HepG2 (cell line): ENCODE results near the gene CAPRIN2. TPM values are rescaled to one million over a fixed set of nuclear protein-coding genes. Genes with fewer than 3 reads are reported as not detected.

Experiments
- ADNP ChIP-seq: sonication (generic); formaldehyde crosslinking; IDR thresholded peaks from 2 replicates; pipeline ENCODE4 v1.4.0; 2020; ENCODE audit warnings: missing genetic modification reagents
- DPF2 ChIP-seq: sonication (generic); formaldehyde crosslinking; IDR thresholded peaks from 2 replicates; pipeline ENCODE4 v1.4.0; 2020; ENCODE audit warnings: mild to moderate bottlenecking, low read depth, missing genetic modification reagents, borderline replicate concordance
- ERF ChIP-seq: IDR thresholded peaks from 2 replicates; pipeline ENCODE4 v1.6.1; 2018; ENCODE audit warnings: missing biosample characterization, missing genetic modification reagents
- FOSL2 ChIP-seq: sonication (generic); formaldehyde crosslinking; IDR thresholded peaks from 2 replicates; pipeline ENCODE4 v1.4.0; 2020; ENCODE audit warnings: missing genetic modification reagents
- HOXA5 ChIP-seq: sonication (generic); formaldehyde crosslinking; IDR thresholded peaks from 2 replicates; pipeline ENCODE4 v1.4.0; 2020; ENCODE audit warnings: missing genetic modification reagents
- MIXL1 ChIP-seq: IDR thresholded peaks from 2 replicates; pipeline ENCODE4 v1.6.1; 2016
- NFE2L1 ChIP-seq: sonication (generic); formaldehyde crosslinking; IDR thresholded peaks from 2 replicates; pipeline ENCODE4 v1.4.0; 2020; ENCODE audit warnings: missing genetic modification reagents, mild to moderate bottlenecking, borderline replicate concordance
- PAXIP1 ChIP-seq: sonication (generic); formaldehyde crosslinking; conservative IDR thresholded peaks from 2 replicates; pipeline ENCODE4 v1.4.0; 2020; ENCODE audit warnings: mild to moderate bottlenecking, missing genetic modification reagents, moderate library complexity
- RBM39 ChIP-seq: fragments of 200-400 bp; formaldehyde crosslinking; IDR thresholded peaks from one replicate; pipeline ENCODE4 v1.6.1; 2018; ENCODE audit warnings: antibody characterized with exemption, mild to moderate bottlenecking, low read depth, low read length; ENCODE audit not compliant: poor library complexity, severe bottlenecking
- RNF2 ChIP-seq: fragments of 450-650 bp; conservative IDR thresholded peaks from 2 replicates; pipeline ENCODE4 v1.6.1; 2016; ENCODE audit warnings: low read depth
- RXRB ChIP-seq: IDR thresholded peaks from 2 replicates; pipeline ENCODE4 v1.6.1; 2016; ENCODE audit warnings: borderline replicate concordance, missing genetic modification reagents, missing compliant biosample characterization
- SALL1 ChIP-seq: sonication (generic); formaldehyde crosslinking; IDR thresholded peaks from 2 replicates; pipeline ENCODE4 v1.8.0; 2022; ENCODE audit warnings: mild to moderate bottlenecking, missing genetic modification reagents
- TCF7 ChIP-seq: sonication (generic); IDR thresholded peaks from 2 replicates; pipeline ENCODE4 v1.6.1; 2016; ENCODE audit warnings: antibody characterized with exemption, low read depth
- THYN1 ChIP-seq: sonication (generic); formaldehyde crosslinking; IDR thresholded peaks from 2 replicates; pipeline ENCODE4 v1.8.1; 2023; ENCODE audit warnings: low read depth, mild to moderate bottlenecking, moderate library complexity, missing genetic modification reagents, borderline replicate concordance
- YEATS4 ChIP-seq: sonication (generic); formaldehyde crosslinking; IDR thresholded peaks from 2 replicates; pipeline ENCODE4 v1.4.0; 2020; ENCODE audit warnings: missing genetic modification reagents, borderline replicate concordance
- ZBTB7A ChIP-seq: sonication (generic); formaldehyde crosslinking; IDR thresholded peaks from 2 replicates; pipeline ENCODE4 v1.8.0; 2022; ENCODE audit warnings: mild to moderate bottlenecking, missing genetic modification reagents
- ZNF224 ChIP-seq: sonication (generic); formaldehyde crosslinking; IDR thresholded peaks from 2 replicates; pipeline ENCODE4 v1.5.0; 2020; ENCODE audit warnings: mild to moderate bottlenecking, missing genetic modification reagents
- ZNF282 ChIP-seq: fragments of 450-650 bp; IDR thresholded peaks from 2 replicates; pipeline ENCODE4 v1.6.1; 2018; ENCODE audit not compliant: partially characterized antibody
- ZNF607 ChIP-seq: sonication (generic); formaldehyde crosslinking; IDR thresholded peaks from 2 replicates; pipeline ENCODE4 v1.5.1; 2020; ENCODE audit warnings: missing genetic modification reagents, mild to moderate bottlenecking, borderline replicate concordance
- ZNF879 ChIP-seq: sonication (generic); formaldehyde crosslinking; IDR thresholded peaks from 2 replicates; pipeline ENCODE4 v1.8.1; 2023; ENCODE audit warnings: missing genetic modification reagents
- polyA plus RNA-seq, 8 experiments: library from polyadenylated mRNA; depleted of rRNA in 3 of 8; stranded (reverse) in 7 of 8; unstranded in 1 of 8; fragments of >200 nt; fragmentation: Illumina TruSeq in 4 of 8; extraction: Trizol in 4 of 8; gene quantifications; 2 replicates each; pipeline versions ENCODE4 v1.2.1 to v1.2.3, GENCODE V29; 2011 to 2016; ENCODE audit warnings: low read depth in 4 of 8, missing spikeins in 1 of 8, mixed read lengths in 1 of 8; ENCODE audit not compliant: insufficient read depth in 1 of 8
- total RNA-seq, 5 experiments: library from RNA; depleted of rRNA; stranded (reverse); fragments of >200 nt; fragmentation: Illumina TruSeq; extraction: Trizol; gene quantifications; 2 replicates each; pipeline ENCODE4 v1.2.3, GENCODE V29; 2016; ENCODE audit warnings: low read depth in 1 of 5
- TF ChIP-seq, protein P1 (sequence below): sonication (generic); formaldehyde crosslinking; IDR thresholded peaks from 2 replicates; pipeline ENCODE4 v1.5.1; 2020; ENCODE audit warnings: mild to moderate bottlenecking, missing genetic modification reagents
- TF ChIP-seq, protein P2 (sequence below): IDR thresholded peaks from 2 replicates; pipeline ENCODE4 v1.6.1; 2018; ENCODE audit warnings: missing genetic modification reagents, mild to moderate bottlenecking, missing compliant biosample characterization
- TF ChIP-seq, protein P3 (sequence below): sonication (generic); formaldehyde crosslinking; IDR thresholded peaks from 2 replicates; pipeline ENCODE4 v1.4.0; 2020; ENCODE audit warnings: missing genetic modification reagents; ENCODE audit errors: not compliant biosample characterization

CAPRIN2 gene
- total and polyA plus RNA-seq, 2 of the 13 experiments (the other 11 are each of a cell fraction or from before 2014, with no cell fraction given): 21.7 to 30.6 TPM

DNA sequence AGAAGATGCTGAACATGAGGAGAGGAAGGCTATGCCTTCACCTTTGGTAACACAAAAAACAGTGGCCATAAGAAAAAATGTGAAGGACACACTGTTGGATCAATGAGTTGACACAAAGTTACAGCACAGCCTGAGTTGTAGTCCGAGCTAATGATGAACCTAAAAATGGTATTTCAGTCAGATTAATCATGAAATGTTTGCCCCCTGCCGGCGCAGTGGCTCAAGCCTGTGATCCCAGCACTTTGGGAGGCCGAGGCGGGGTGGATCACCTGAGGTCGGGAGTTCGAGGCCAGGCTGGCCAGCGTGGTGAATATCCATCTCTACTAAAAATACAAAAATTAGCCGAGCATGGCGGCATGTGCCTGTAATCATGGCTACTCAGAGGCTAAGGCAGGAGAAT is 1.3 kb upstream of the CAPRIN2 start (continued):
- TF ChIP-seq MIXL1 (CRISPR knock-in tag) (peak; percentile 63; the same call in 1 of the 2 replicates), ZNF224 (CRISPR knock-in tag) (0 out of 2 replicates have a peak, but pooled peaks have one; percentile 44), TCF7 (no peak), ZNF879 (CRISPR knock-in tag) (no peak), THYN1 (CRISPR knock-in tag) (no peak), RXRB (peak; percentile 54), FOSL2 (0 out of 2 replicates have a peak, but pooled peaks have one; percentile 24), ERF (CRISPR knock-in tag) (0 out of 2 replicates have a peak, but pooled peaks have one; percentile 23), ZBTB7A (no peak), ZNF607 (CRISPR knock-in tag) (peak; percentile 18; the same call in 1 of the 2 replicates), RBM39 (no peak), RNF2 (no peak), NFE2L1 (CRISPR knock-in tag) (no peak), PAXIP1 (CRISPR knock-in tag) (peak; percentile 53; the same call in 1 of the 2 replicates), YEATS4 (no peak), DPF2 (CRISPR knock-in tag) (no peak), ADNP (peak; percentile 92), SALL1 (CRISPR knock-in tag) (peak; percentile 84), ZNF282 (no peak), HOXA5 (CRISPR knock-in tag) (0 out of 2 replicates have a peak, but pooled peaks have one; percentile 12)
- TF ChIP-seq, protein P1, sequence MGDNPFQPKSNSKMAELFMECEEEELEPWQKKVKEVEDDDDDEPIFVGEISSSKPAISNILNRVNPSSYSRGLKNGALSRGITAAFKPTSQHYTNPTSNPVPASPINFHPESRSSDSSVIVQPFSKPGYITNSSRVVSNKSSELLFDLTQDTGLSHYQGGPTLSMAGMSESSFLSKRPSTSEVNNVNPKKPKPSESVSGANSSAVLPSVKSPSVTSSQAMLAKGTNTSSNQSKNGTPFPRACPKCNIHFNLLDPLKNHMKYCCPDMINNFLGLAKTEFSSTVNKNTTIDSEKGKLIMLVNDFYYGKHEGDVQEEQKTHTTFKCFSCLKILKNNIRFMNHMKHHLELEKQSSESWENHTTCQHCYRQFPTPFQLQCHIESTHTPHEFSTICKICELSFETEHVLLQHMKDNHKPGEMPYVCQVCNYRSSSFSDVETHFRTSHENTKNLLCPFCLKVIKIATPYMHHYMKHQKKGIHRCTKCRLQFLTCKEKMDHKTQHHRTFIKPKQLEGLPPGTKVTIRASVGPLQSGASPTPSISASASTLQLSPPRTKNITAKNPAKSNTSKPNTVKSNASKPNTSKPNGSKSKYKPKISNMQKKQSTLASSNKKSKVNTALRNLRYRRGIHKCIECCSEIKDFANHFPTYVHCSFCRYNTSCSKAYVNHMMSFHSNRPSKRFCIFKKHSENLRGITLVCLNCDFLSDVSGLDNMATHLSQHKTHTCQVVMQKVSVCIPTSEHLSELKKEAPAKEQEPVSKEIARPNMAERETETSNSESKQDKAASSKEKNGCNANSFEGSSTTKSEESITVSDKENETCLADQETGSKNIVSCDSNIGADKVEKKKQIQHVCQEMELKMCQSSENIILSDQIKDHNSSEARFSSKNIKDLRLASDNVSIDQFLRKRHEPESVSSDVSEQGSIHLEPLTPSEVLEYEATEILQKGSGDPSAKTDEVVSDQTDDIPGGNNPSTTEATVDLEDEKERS: peak; percentile 68; the same call in 1 of the 2 replicates
- TF ChIP-seq, protein P2, sequence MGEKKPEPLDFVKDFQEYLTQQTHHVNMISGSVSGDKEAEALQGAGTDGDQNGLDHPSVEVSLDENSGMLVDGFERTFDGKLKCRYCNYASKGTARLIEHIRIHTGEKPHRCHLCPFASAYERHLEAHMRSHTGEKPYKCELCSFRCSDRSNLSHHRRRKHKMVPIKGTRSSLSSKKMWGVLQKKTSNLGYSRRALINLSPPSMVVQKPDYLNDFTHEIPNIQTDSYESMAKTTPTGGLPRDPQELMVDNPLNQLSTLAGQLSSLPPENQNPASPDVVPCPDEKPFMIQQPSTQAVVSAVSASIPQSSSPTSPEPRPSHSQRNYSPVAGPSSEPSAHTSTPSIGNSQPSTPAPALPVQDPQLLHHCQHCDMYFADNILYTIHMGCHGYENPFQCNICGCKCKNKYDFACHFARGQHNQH: peak; percentile 43; the same call in 1 of the 2 replicates
- TF ChIP-seq, protein P3, sequence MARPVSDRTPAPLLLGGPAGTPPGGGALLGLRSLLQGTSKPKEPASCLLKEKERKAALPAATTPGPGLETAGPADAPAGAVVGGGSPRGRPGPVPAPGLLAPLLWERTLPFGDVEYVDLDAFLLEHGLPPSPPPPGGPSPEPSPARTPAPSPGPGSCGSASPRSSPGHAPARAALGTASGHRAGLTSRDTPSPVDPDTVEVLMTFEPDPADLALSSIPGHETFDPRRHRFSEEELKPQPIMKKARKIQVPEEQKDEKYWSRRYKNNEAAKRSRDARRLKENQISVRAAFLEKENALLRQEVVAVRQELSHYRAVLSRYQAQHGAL (CRISPR knock-in tag): no peak
